ENCODE results near the gene PRKCA.
"Not testable (repeated sequence)": the region's sequence is repeated elsewhere in the genome, so short reads cannot be mapped to it uniquely, and the experiment has no call there.

PRKCA gene

GRCh38 chr17:66349521-66350254, 47.3 kb downstream of the PRKCA start:
- Histone ChIP-seq H3F3A (ENCODE audit: low read depth) (no peaks in the 10 kb centered on the region), H3K27me3 (ENCODE audit: insufficient read depth, low read length, poor library complexity, severe bottlenecking) (no peaks in the 10 kb centered on the region), H3K4me3 (ENCODE audit: low read length, poor library complexity, severe bottlenecking) (no peak overlapping the region), H3K4me1 (ENCODE audit: insufficient read depth, low read length, poor library complexity, severe bottlenecking) (no peaks in the 10 kb centered on the region), H3K36me3 (ENCODE audit: insufficient read depth, low read length) (no peaks in the 10 kb centered on the region), H3K9me3 (ENCODE audit: insufficient read depth, low read depth, low read length) (no peaks in the 10 kb centered on the region), H2AFZ (ENCODE audit: low read length) (no peak overlapping the region), H3K4me2 (ENCODE audit: low read depth, low read length, poor library complexity, severe bottlenecking) (no peak overlapping the region), H4K20me1 (ENCODE audit: insufficient read depth, low read length, poor library complexity, severe bottlenecking) (no peaks in the 10 kb centered on the region), H3K79me2 (ENCODE audit: insufficient read depth, low read length) (no peaks in the 10 kb centered on the region), H3K9me2 (replicated peaks; ENCODE audit: low read depth, low read length) (no peaks in the 10 kb centered on the region), H3K9ac (ENCODE audit: low read depth, low read length, poor library complexity, severe bottlenecking) (no peak overlapping the region)
- TF ChIP-seq CTCF (conservative IDR thresholded peaks at IDR 0.05; ENCODE audit: low read length) (no peak), EZH2phosphoT487 (IDR thresholded peaks at IDR 0.05; ENCODE audit: borderline replicate concordance) (no peak)

- H3K4me1 ChIP-seq (ENCODE audit: insufficient read depth, low read length, poor library complexity, severe bottlenecking); H3F3A ChIP-seq (ENCODE audit: low read depth); H4K20me1 ChIP-seq (ENCODE audit: insufficient read depth, low read length, poor library complexity, severe bottlenecking); H2AFZ ChIP-seq (ENCODE audit: low read length); H3K9me2 ChIP-seq (replicated peaks; ENCODE audit: low read depth, low read length); H3K36me3 ChIP-seq (ENCODE audit: insufficient read depth, low read length); H3K4me3 ChIP-seq (ENCODE audit: low read length, poor library complexity, severe bottlenecking); H3K4me2 ChIP-seq (ENCODE audit: low read depth, low read length, poor library complexity, severe bottlenecking); H3K79me2 ChIP-seq (ENCODE audit: insufficient read depth, low read length); H3K9me3 ChIP-seq (ENCODE audit: insufficient read depth, low read depth, low read length); H3K27me3 ChIP-seq (ENCODE audit: insufficient read depth, low read length, poor library complexity, severe bottlenecking); H3K9ac ChIP-seq (ENCODE audit: low read depth, low read length, poor library complexity, severe bottlenecking): not testable (repeated sequence)
Measured at GRCh38 chr17:66350576-66350975, 48.2 kb downstream of the PRKCA start.

- H2AFZ ChIP-seq (ENCODE audit: low read length), result no peak overlapping the region
- no peak overlapping the region for H3K9ac ChIP-seq (ENCODE audit: low read depth, low read length, poor library complexity, severe bottlenecking)
- no peaks in the 10 kb centered on the region for H3K27me3 ChIP-seq (ENCODE audit: insufficient read depth, low read length, poor library complexity, severe bottlenecking)
- no peaks in the 10 kb centered on the region for H3K9me3 ChIP-seq (ENCODE audit: insufficient read depth, low read depth, low read length)
- no peaks in the 10 kb centered on the region for H3K36me3 ChIP-seq (ENCODE audit: insufficient read depth, low read length)
- H3K9me2 ChIP-seq (replicated peaks; ENCODE audit: low read depth, low read length), result no peaks in the 10 kb centered on the region
- no peaks in the 10 kb centered on the region for H4K20me1 ChIP-seq (ENCODE audit: insufficient read depth, low read length, poor library complexity, severe bottlenecking)
- no peaks in the 10 kb centered on the region for H3K4me1 ChIP-seq (ENCODE audit: insufficient read depth, low read length, poor library complexity, severe bottlenecking)
- H3K4me3 ChIP-seq (ENCODE audit: low read length, poor library complexity, severe bottlenecking), result no peak overlapping the region
- H3K79me2 ChIP-seq (ENCODE audit: insufficient read depth, low read length), result no peaks in the 10 kb centered on the region
- H3F3A ChIP-seq (ENCODE audit: low read depth), result no peaks in the 10 kb centered on the region
- TF ChIP-seq CTCF (conservative IDR thresholded peaks at IDR 0.05; ENCODE audit: low read length) (no peak), EZH2phosphoT487 (IDR thresholded peaks at IDR 0.05; ENCODE audit: borderline replicate concordance) (no peak)
- H3K4me2 ChIP-seq (ENCODE audit: low read depth, low read length, poor library complexity, severe bottlenecking), result no peak overlapping the region
Measured at GRCh38 chr17:66351033-66351432, 48.6 kb downstream of the PRKCA start.

- no peaks in the 10 kb centered on the region for H3K36me3 ChIP-seq (ENCODE audit: insufficient read depth, low read length)
- H3K4me3 ChIP-seq (ENCODE audit: low read length, poor library complexity, severe bottlenecking), result no peak overlapping the region
- H3K9ac ChIP-seq (ENCODE audit: low read depth, low read length, poor library complexity, severe bottlenecking), result no peak overlapping the region
- H3K4me1 ChIP-seq (ENCODE audit: insufficient read depth, low read length, poor library complexity, severe bottlenecking), result no peaks in the 10 kb centered on the region
- H2AFZ ChIP-seq (ENCODE audit: low read length), result no peak overlapping the region
- no peaks in the 10 kb centered on the region for H4K20me1 ChIP-seq (ENCODE audit: insufficient read depth, low read length, poor library complexity, severe bottlenecking)
- no peak for TF ChIP-seq CTCF (conservative IDR thresholded peaks at IDR 0.05; ENCODE audit: low read length)
- no peak for TF ChIP-seq EZH2phosphoT487 (IDR thresholded peaks at IDR 0.05; ENCODE audit: borderline replicate concordance)
- H3K9me2 ChIP-seq (replicated peaks; ENCODE audit: low read depth, low read length), result no peaks in the 10 kb centered on the region
- H3K9me3 ChIP-seq (ENCODE audit: insufficient read depth, low read depth, low read length), result no peaks in the 10 kb centered on the region
- no peaks in the 10 kb centered on the region for H3K79me2 ChIP-seq (ENCODE audit: insufficient read depth, low read length)
- H3F3A ChIP-seq (ENCODE audit: low read depth), result no peaks in the 10 kb centered on the region
- H3K27me3 ChIP-seq (ENCODE audit: insufficient read depth, low read length, poor library complexity, severe bottlenecking), result no peaks in the 10 kb centered on the region
- no peak overlapping the region for H3K4me2 ChIP-seq (ENCODE audit: low read depth, low read length, poor library complexity, severe bottlenecking)
Measured at GRCh38 chr17:66351701-66352100, 49.3 kb downstream of the PRKCA start.
